ENCODE data around the gene POLR2F. TPM values are rescaled to one million over a fixed set of nuclear protein-coding genes. Genes with fewer than 3 reads are reported as not detected.
"Not testable (repeated sequence)": the region's sequence is repeated elsewhere in the genome, so short reads cannot be mapped to it uniquely, and the experiment has no call there.

Gene POLR2F
- total RNA-seq, 2 donors from 2014 or later, result 25.9 to 27.7 TPM

DNA sequence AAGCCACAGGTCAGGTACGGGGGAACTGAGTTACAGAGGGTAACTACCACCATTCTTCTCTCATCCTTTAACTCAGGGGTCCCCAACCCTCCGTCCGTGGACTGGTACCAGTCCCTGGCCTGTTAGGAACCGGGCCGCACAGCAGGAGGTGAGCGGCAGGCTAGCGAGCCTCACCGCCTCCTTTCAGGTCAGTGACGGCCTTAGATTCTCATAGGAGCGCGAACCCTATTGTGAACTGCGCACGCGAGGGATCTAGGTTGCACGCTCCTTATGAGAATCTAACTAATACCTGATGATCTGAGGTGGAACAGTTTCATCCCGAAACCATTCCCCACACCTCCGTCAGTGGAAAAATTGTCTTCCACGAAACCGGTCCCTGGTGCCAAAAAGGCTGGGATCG, 870 bp upstream of the POLR2F start:
- H3K27ac Mint-ChIP-seq, result peak overlapping the region; percentile 99
- not testable (repeated sequence) for ATAC-seq; H3K9me3 ChIP-seq (ENCODE audit: control insufficient read depth, low read length, poor library complexity, severe bottlenecking); DNase-seq
- peaks cover 13% of the 10 kb centered on the region for H3K36me3 Mint-ChIP-seq (ENCODE audit: low read depth)
- H3K4me1 Mint-ChIP-seq, result peaks cover 26% of the 10 kb centered on the region
- peak overlapping the region; percentile 100 for H3K4me3 Mint-ChIP-seq
- peaks cover 13% of the 10 kb centered on the region for H3K27me3 Mint-ChIP-seq

DNA sequence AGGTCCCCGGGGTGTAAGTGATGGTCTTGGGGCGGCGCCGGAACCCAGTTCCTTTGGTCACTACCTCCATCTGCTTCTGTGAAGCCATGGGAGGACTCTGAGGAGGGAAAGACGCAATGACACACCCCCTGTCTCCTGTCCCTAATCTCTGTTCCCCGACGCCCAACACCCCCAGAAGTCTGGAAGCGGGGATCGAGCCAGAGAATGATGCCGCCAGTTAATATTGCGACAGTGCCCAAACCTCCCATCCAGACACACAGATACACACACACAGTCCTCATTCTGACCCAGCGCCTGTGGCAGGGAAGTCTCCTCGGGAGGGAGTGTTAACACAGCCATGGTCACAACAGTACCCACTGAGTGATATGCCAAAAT, 450 bp upstream of the POLR2F start:
- H3K9me3 ChIP-seq (ENCODE audit: control insufficient read depth, low read length, poor library complexity, severe bottlenecking), result no peaks in the 10 kb centered on the region
- ATAC-seq, result peak; percentile 64
- Mint-ChIP-seq H3K27me3 (peaks cover 13% of the 10 kb centered on the region), H3K36me3 (ENCODE audit: low read depth) (peaks cover 15% of the 10 kb centered on the region), H3K4me1 (peaks cover 29% of the 10 kb centered on the region), H3K4me3 (peak overlapping the region; percentile 100), H3K27ac (peak overlapping the region; percentile 99)
- no peak for DNase-seq

DNA sequence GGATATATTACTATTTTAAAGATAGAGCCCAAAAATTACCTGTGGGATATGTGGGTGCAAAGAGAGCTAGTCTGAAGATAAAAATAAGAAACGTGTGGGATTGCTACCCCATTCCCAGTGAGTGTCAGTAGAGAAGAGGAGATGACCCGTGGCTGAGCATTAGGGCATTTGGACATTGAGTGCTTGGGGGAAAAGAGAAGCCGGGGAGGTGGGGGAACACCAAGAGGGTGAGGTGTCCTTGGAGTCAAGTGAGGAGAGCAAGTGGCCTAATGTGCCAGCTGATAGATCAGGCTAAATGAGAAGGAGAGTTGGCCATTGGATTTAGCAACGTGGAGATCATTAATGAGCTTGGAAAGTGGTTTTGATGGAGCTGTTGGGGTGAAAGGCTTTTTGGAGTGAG, 1.2 kb downstream of the POLR2F start:
- Mint-ChIP-seq H3K27ac (peak overlapping the region; percentile 99), H3K4me3 (peak overlapping the region; percentile 100), H3K36me3 (ENCODE audit: low read depth) (peaks cover 25% of the 10 kb centered on the region), H3K4me1 (peaks cover 39% of the 10 kb centered on the region), H3K27me3 (peaks cover 13% of the 10 kb centered on the region)
- DNase-seq, result no peak
- no peak for ATAC-seq
- H3K9me3 ChIP-seq (ENCODE audit: control insufficient read depth, low read length, poor library complexity, severe bottlenecking), result no peaks in the 10 kb centered on the region

DNA sequence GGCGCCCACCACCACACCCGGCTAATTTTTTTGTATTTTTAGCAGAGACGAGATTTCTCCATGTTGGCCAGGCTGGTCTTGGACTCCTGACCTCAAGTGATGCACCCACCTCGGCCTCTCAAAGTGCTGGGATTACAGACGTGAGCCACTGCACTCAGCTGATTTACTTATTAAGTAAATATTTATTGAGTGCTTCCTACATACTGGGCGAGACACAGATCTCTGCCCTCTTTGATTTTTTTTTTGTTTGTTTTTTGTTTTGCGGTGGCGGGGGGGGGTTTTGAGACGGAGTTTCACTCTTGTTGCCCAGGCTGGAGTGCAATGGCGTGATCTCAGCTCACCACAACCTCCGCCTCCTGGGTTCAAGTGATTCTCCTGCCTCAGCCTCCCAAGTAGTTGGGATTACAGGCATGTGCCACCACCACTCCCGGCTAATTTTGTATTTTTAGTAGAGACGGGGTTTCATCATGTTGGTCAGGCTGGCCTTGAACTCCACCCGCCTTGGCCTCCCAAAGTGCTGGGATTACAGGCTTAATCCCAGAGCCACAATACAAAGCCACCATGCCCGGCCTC, 2.4 kb downstream of the POLR2F start:
- DNase-seq; H3K4me3 Mint-ChIP-seq; H3K27ac Mint-ChIP-seq; ATAC-seq; H3K9me3 ChIP-seq (ENCODE audit: control insufficient read depth, low read length, poor library complexity, severe bottlenecking): not testable (repeated sequence)
- Mint-ChIP-seq H3K36me3 (ENCODE audit: low read depth) (peaks cover 25% of the 10 kb centered on the region), H3K4me1 (peaks cover 39% of the 10 kb centered on the region), H3K27me3 (peaks cover 13% of the 10 kb centered on the region)

DNA sequence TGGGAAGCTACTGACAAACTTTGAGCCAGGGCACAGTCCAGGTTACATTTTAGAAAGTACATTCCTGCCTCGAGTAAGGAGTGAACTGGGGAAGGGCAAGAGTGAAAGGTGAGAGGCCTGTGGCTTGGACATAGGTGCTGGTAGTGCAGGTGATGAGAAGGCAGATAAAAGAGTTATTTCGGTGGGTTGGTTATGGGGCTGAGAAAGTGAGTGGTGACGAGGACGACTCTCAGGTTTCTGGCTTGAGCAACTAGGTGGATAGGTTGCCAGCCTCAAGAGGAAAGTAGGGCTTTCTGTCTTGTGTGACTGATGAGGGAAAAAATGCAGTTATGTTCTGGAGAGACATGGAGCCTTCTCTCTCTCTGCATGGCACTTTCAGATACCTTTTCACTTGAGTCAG, 3.7 kb downstream of the POLR2F start:
- Mint-ChIP-seq H3K27ac (peak overlapping the region; percentile 57), H3K4me1 (peaks cover 39% of the 10 kb centered on the region), H3K27me3 (peaks cover 13% of the 10 kb centered on the region), H3K36me3 (ENCODE audit: low read depth) (peaks cover 28% of the 10 kb centered on the region), H3K4me3 (no peak overlapping the region)
- DNase-seq, result no peak
- ATAC-seq, result no peak
- no peaks in the 10 kb centered on the region for H3K9me3 ChIP-seq (ENCODE audit: control insufficient read depth, low read length, poor library complexity, severe bottlenecking)

DNA sequence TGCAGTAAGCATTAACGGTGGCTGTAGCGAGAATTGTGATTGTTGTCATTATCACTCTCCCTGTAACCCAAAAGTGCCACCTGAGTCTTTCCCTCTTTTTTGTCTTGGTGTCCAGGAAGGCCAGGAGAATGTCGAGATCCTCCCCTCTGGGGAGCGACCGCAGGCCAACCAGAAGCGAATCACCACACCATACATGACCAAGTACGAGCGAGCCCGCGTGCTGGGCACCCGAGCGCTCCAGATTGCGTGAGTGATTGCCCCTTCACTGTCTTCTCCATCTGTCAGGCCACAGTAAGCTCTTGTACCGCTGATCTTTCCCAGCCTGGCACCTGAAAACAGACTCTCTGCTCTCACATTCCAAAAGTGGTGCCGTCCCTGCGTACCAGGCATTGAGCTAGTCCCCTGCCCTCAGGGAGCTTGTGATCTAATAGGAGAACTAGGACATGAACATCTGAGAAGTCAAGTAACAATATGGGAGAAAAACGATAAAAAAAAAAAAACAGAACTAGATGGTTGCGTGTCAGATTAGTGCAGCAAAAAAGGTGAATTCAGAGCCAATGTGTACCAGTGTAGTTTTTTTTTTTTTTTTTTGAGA, 5.8 kb downstream of the POLR2F start:
- Mint-ChIP-seq H3K27ac (peak overlapping the region; percentile 29), H3K36me3 (ENCODE audit: low read depth) (peaks cover 23% of the 10 kb centered on the region), H3K4me1 (peaks cover 30% of the 10 kb centered on the region), H3K4me3 (no peak overlapping the region), H3K27me3 (no peaks in the 10 kb centered on the region)
- ATAC-seq, result no peak
- no peaks in the 10 kb centered on the region for H3K9me3 ChIP-seq (ENCODE audit: control insufficient read depth, low read length, poor library complexity, severe bottlenecking)
- DNase-seq, result no peak

DNA sequence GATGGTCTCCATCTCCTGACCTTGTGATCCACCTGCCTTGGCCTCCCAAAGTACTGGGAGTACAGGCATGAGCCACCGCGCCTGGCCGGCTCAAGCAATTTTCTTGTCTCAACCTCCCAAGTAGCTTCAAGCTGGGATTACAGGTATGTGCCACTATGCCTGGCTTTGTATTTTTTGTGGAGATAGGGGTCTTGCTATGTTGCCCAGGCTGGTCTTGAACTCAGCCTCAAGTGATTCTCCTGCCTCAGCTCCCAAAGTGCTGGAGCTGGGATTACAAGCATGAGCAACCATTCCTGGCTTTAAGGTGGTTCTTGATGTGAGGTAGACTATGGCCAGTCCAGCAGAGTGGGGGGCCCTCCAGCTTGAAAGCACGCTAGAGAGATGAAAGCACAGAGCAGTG, 7.6 kb downstream of the POLR2F start:
- peaks cover 19% of the 10 kb centered on the region for H3K36me3 Mint-ChIP-seq (ENCODE audit: low read depth)
- H3K4me3 Mint-ChIP-seq, result no peak overlapping the region
- no peaks in the 10 kb centered on the region for H3K27me3 Mint-ChIP-seq
- no peaks in the 10 kb centered on the region for H3K9me3 ChIP-seq (ENCODE audit: control insufficient read depth, low read length, poor library complexity, severe bottlenecking)
- ATAC-seq (no peak), DNase-seq (no peak)
- H3K27ac Mint-ChIP-seq, result no peak overlapping the region
- H3K4me1 Mint-ChIP-seq, result peaks cover 29% of the 10 kb centered on the region

DNA sequence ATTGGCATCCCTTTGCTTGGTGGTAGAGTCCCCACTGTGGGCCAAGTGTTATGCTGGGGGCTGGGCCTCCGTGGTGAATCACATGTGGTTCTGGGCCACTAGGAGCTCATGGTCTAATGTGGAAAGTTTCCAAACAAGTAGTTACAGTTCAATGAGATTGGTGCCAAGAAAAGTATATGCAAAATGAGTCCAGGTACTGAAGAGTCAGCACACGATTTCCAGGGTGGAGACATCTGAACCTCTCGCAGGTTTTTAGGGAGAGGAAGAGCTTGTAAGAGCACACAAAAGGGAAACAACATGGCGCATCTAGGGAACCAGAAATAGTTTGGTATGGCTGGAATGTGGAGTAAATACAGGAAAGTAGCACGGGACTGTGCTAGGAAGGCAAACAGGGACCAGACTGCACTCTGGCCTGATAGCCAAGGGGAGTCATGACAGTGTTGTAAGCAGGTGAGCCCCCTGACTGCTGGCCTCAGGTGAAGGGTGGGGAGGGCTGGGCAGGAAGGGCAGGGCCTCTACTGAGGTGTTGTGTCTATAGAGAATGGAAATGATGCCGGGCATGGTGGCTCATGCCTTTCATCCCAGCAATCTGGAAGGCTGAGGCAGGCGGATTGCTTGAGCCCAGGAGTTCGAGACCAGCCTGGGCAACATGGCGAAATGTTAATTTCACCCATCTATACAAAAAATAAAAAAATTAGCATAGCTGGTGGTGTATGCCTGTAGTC, 12.6 kb downstream of the POLR2F start:
- Mint-ChIP-seq H3K4me1 (peaks cover 14% of the 10 kb centered on the region), H3K27me3 (no peaks in the 10 kb centered on the region), H3K27ac (peak overlapping the region; percentile 79), H3K4me3 (no peak overlapping the region), H3K36me3 (ENCODE audit: low read depth) (peaks cover 6% of the 10 kb centered on the region)
- ATAC-seq (no peak), DNase-seq (no peak)
- no peaks in the 10 kb centered on the region for H3K9me3 ChIP-seq (ENCODE audit: control insufficient read depth, low read length, poor library complexity, severe bottlenecking)

DNA sequence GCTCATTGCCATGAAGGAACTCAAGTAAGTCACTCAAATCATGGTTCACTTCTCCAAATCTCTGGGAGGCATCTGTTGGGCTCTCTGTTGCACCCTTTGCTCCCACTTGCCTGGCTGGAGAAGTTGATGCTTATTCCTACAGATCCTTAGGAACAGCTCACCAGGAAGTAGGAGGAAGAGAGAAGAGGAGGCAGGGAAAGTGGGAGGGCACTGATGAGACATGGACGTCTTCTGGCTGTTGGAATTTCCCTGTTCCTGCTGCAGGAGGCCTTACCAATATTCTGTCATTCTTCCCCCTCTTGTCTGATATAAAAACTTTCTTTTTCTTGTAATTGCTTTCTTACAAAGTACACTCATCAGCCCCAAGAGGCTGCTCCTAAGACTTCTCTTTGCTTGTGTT, 13.6 kb downstream of the POLR2F start:
- H3K9me3 ChIP-seq (ENCODE audit: control insufficient read depth, low read length, poor library complexity, severe bottlenecking), result no peaks in the 10 kb centered on the region
- peaks cover 17% of the 10 kb centered on the region for H3K4me1 Mint-ChIP-seq
- no peak overlapping the region for H3K27ac Mint-ChIP-seq
- H3K4me3 Mint-ChIP-seq, result no peak overlapping the region
- no peaks in the 10 kb centered on the region for H3K27me3 Mint-ChIP-seq
- peaks cover 5% of the 10 kb centered on the region for H3K36me3 Mint-ChIP-seq (ENCODE audit: low read depth)
- DNase-seq (no peak), ATAC-seq (no peak)

DNA sequence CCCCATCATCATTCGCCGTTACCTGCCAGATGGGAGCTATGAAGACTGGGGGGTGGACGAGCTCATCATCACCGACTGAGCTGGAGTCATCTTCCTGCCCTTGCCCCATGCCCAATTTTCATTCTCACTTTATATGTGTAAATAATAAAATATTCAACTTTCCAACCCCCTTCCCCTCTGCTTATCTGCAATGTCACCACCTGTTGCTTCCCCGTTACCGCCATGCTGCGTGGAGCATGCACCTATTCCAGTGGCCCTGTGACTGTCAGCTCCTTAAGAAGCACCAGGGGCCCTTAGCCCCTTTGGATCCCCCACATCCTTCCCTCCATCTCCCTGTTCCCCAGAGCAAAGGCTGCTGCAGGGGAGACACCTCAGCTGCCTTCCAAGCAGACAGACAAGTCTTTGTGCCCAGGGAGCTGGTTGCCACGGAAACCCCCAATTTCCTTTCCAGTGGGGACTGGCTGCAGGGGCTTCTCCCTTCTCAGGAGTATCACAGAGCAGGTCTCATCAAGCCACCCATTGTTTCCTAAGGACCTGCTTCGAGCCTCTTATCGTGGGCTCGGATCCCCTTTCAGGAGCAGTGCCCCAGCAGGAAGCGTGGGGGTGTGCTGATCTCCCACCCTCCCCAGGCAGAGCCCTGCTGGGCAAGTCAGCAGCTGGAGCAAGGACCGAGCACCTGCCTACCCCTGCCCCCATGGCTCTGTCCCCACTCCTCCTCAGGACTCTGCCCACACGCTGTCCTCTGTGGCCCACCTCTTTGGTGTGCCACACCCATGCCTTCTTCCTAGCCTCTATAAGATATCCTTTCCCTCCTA, 14.3 kb downstream of the POLR2F start:
- H3K27me3 Mint-ChIP-seq, result no peaks in the 10 kb centered on the region
- no peaks in the 10 kb centered on the region for H3K9me3 ChIP-seq (ENCODE audit: control insufficient read depth, low read length, poor library complexity, severe bottlenecking)
- DNase-seq (no peak), ATAC-seq (no peak)
- no peak overlapping the region for H3K4me3 Mint-ChIP-seq
- peaks cover 7% of the 10 kb centered on the region for H3K36me3 Mint-ChIP-seq (ENCODE audit: low read depth)
- no peak overlapping the region for H3K27ac Mint-ChIP-seq
- H3K4me1 Mint-ChIP-seq, result peaks cover 17% of the 10 kb centered on the region

DNA sequence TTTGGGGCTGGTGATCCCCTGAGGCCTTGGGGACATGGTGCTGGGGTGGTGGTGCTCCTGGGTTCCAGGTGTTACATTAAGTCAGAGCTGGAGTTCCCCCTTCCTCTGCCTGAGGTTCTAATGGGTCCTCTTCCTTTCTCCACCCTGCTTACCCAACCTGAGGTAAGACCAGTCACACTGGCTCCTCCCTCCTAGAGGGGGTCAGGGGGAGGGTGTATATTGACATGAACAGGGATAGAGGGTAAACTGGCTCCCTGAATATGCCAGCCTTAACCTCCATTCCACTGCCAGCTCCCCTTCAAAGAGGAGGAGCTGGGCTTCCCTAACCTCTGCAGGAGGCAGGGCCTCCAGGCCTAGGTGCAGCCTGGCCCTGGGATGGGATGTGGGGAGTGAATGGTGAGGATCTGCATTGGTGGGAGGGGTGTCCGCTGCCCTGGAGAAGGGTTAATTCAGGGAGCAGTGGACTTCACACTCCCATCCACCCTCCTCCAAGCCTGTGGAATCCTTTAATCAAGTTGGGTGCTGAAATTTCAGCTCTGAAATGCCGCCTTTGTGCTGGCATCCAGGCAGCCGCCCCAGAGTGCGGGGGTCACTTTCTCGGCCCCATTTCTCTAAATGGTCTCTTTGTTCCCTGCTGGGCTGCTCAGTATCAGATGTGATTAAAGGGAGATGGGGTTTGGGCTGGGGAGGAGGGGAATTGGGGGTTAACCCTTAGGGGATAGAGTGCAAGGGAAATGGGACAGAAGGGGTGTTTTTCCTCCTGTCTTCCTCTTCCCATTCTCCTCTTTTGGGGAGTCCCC, 15.2 kb downstream of the POLR2F start:
- no peak for ATAC-seq
- Mint-ChIP-seq H3K4me3 (no peak overlapping the region), H3K27me3 (no peaks in the 10 kb centered on the region), H3K27ac (no peak overlapping the region), H3K4me1 (peaks cover 17% of the 10 kb centered on the region), H3K36me3 (ENCODE audit: low read depth) (peaks cover 7% of the 10 kb centered on the region)
- DNase-seq, result no peak
- H3K9me3 ChIP-seq (ENCODE audit: control insufficient read depth, low read length, poor library complexity, severe bottlenecking), result no peaks in the 10 kb centered on the region

DNA sequence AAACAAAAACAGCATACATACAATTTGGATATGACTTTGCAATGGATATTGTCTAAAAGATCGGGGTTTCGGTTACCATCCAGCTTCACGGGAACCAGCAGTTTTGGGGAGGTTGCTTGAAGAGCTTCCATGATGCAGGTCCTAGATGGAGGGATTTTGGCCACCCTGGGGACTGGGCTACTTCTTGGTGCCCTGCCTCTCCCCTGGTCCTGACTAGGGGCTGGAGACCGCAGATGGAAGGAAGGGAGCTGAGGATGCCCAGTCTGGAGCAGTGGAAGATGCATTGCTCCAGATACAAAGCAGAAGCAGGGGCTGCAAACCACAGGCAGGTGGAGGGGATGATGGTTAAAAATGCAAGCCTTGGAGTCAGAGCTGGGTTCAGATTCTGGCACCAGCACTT, 17.4 kb downstream of the POLR2F start:
- DNase-seq (no peak), ATAC-seq (no peak)
- no peaks in the 10 kb centered on the region for H3K27me3 Mint-ChIP-seq
- peaks cover 7% of the 10 kb centered on the region for H3K36me3 Mint-ChIP-seq (ENCODE audit: low read depth)
- H3K4me3 Mint-ChIP-seq, result no peak overlapping the region
- H3K27ac Mint-ChIP-seq, result no peak overlapping the region
- peaks cover 17% of the 10 kb centered on the region for H3K4me1 Mint-ChIP-seq
- no peaks in the 10 kb centered on the region for H3K9me3 ChIP-seq (ENCODE audit: control insufficient read depth, low read length, poor library complexity, severe bottlenecking)
